GM21825 (cell line): ENCODE results near the gene FAM216A.

ENCODE experiments used
- ATAC-seq: cut with Tn5 transposase; IDR thresholded peaks from one replicate; pipeline ENCODE4 v1.9.1; 2021; ENCODE audit warnings: mild to moderate bottlenecking, moderate library complexity; ENCODE audit not compliant: unreplicated experiment

Gene FAM216A

GRCh38 chr12:110537605-110538409, 69.2 kb downstream of the FAM216A start:
- ATAC-seq, result no peak

GRCh38 chr12:110538869-110539622, 70.4 kb downstream of the FAM216A start:
- ATAC-seq, result no peak
